Hypothalamus (tissue), 51 donors: ENCODE data around the gene PODNL1.
A peak's percentile ranks its signal among the peaks of the same experiment; 100 is the strongest.

Source experiments
- DNase-seq, 51 donors: peaks; one replicate each; lab custom pipeline; 2025; lab: John Stamatoyannopoulos, UW

PODNL1 gene, protein sequence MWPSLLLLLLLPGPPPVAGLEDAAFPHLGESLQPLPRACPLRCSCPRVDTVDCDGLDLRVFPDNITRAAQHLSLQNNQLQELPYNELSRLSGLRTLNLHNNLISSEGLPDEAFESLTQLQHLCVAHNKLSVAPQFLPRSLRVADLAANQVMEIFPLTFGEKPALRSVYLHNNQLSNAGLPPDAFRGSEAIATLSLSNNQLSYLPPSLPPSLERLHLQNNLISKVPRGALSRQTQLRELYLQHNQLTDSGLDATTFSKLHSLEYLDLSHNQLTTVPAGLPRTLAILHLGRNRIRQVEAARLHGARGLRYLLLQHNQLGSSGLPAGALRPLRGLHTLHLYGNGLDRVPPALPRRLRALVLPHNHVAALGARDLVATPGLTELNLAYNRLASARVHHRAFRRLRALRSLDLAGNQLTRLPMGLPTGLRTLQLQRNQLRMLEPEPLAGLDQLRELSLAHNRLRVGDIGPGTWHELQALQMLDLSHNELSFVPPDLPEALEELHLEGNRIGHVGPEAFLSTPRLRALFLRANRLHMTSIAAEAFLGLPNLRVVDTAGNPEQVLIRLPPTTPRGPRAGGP

DNA sequence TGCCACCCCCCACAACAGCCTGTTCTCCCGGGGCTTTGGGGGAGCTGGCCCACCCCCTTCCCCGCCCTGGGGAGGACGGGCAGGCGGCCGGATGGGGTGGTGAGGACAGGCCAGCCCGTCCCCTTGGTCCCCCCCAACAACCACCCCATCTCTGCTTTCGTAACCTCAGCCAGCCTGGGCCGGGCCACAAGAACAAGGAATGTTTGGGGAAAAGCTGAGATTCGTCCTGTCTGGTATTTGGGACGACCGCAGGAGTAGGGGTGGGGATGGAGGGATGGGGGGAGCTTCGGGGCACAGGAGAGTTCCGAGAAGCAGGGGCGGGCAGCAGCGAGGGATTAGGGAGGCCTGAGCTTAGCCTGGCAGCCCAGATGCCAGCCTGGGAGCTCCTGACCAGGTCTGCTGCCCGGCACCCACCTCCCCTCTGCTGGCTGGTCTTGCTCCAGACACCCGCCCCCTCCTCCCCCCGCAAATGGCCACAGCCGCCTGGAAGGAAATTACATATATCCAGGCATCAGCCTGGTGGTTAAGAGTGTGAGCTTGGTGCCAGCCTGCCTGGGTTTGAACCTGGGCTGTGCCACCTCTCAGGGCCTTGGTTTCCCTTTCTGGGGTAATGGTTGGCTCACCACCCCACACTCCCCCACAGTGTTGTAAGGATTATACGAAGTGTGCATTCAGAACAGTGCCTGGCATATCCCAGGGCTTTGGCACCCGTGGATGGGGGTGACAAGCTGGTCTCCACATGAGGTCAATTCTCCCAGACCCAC lies at the start of gene PODNL1:
TSS of gene PODNL1 (minus strand) at position 117 of the 764 bp plus-strand sequence. CDS start 236 bp downstream, outside the sequence.
- peak in 8 of 51 donors; percentile 10 to 46 (median 26) for DNase-seq

DNA sequence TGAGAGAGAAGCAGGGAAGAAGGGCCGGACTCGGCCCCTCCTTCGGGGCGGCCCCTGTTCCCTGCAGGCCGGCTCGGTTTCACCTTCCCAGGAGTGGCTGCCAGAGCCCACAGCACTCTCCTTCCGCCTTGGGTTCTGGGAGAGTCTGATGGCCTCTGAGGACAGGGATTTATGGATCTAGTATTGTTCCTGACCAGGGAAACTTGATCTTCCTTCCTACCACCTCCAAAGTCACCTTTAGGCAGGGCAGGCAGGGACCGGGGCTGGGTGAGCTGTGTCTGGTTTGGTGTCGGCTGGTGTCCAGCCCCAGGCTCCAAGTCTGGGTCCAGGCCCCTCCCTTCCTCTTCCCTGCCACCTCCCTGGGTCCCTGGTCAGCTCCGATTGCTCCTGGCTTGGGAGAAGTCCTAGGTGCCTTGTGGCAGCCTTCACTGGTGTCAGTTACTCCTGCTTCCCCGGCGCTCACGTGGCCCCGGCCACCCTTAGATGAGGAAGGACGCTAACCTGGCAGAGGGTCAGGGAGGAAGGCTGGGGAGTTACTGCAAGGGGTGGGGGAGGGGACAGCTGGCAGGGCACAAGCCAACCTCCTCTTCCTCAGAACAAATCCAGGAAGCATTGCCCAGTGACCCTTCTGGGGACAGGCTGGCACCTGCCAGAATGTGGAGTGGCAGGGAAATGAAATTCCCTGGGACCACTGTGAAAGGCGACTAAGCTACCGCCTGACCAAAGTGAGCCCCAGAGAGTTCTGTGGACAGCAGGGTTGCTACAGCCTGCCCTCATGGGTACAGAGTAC lies 49.1 kb upstream of the PODNL1 start:
- peak in 39 of 51 donors; percentile 3 to 70 (median 33) for DNase-seq

DNA sequence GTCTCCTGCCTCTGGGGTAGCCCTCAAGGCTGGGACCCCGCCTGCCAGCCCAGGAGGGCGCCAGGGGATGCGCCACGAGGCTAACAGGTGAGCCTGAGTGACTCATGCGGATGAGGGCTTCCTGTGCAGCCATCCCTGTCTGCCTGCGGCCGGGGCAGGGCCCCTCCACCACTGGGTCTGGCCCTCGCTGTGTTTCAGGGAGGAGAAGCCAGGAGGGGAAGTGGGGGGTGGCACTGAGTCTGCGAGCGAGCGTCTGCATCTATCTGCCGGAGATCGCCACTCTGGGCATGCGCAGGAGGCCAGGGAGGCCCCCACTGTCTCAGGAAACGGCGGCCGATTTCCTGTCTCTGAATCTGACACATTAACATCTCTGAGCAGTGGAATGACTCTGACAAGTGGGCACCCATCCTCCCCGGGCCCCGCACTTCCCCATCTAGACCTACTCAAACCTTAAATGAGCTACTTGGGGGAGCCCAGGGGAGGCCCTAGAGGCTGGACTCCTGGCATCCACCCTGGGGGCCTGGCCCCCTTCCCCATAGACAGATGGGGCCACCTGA lies 48.2 kb upstream of the PODNL1 start:
- DNase-seq = peak in 46 of 51 donors; percentile 3 to 70 (median 44)

DNA sequence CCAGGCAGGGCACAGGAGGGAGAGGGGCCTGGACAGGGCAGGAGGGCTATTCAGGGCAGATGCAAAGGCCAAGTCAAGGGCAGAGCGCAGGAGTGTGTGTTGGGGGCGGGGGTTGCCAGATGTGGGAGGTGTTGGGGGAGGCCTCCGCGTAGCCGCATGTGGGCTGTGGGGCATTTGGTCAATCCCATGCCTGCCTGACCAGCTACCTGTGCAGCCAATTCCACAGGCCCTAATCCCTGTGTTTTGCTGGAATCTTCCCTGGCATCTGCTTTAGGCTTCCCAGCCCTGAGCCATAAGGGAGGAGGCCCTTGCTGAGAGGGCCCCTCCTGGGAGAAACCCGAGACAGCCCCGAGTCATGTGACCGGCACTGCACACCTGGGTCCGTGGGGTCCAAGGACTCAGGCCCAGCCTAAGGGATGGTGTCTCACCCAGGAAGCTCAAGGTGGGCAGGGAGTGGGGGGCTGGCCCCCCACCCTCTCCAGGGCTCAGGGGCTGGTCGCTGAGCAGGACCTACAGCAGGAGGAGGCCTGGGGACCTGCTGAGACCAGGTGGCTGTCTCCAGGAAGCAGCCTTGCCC lies 47.6 kb upstream of the PODNL1 start:
- DNase-seq = no peak

DNA sequence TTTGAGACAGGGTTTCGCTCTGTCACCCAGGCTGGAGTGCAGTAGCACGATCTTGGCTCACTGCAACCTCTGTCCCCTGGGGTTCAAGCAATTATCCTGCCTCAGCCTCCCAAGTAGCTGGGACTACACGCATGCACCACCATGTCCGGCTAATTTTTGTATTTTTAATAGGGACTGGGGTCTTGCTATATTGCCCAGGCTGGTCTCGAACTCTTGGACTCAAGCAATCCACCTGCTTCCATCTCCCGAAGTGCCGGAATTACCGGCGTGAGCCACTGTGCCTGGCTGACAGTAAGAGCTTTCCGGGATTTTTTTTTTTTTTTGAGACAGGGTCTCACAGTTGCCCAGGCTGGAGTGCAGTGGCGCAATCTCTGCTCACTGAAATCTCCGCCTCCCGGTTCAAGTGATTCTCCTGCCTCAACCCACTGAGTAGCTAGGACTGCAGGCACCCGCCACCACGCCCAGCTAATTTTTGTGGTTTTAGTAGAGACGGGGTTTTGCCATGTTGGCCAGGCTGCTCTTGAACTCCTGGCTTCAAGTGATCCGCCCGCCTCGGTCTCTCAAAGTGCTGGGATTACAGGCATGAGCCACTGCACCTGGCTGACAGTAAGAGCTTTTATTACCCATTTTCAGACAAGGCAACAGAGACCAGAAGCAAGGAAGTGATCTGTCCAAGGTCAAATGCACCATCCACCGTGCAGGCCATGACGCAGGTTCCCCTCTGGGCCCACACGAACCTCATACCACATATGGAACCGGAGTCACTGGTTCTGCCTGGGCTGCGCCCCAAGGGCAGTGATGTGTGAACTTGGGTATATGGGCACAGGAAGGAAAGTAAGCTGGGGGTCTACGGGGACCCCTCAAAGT lies 46.9 kb upstream of the PODNL1 start:
- no peak for DNase-seq

DNA sequence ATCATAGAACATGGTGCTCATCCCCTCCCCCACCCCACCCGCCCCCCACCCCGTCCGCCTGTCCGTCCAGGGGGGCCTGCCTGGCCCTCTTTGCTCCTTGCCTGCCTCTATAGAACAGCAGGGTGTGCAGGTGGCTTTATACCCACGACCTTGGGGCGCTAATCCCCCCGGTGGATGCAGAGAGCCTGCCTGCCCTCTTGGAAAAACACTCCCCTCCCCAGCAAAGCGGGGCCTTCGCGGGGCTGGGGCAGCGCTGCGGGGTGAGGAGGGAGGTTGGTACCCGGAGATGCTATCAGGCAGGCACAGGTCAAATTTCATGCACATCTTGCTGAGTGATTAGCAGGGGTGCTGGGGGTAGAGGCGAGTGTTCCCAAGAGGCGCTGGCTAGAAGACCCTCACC lies 46.0 kb upstream of the PODNL1 start:
- DNase-seq = no peak

DNA sequence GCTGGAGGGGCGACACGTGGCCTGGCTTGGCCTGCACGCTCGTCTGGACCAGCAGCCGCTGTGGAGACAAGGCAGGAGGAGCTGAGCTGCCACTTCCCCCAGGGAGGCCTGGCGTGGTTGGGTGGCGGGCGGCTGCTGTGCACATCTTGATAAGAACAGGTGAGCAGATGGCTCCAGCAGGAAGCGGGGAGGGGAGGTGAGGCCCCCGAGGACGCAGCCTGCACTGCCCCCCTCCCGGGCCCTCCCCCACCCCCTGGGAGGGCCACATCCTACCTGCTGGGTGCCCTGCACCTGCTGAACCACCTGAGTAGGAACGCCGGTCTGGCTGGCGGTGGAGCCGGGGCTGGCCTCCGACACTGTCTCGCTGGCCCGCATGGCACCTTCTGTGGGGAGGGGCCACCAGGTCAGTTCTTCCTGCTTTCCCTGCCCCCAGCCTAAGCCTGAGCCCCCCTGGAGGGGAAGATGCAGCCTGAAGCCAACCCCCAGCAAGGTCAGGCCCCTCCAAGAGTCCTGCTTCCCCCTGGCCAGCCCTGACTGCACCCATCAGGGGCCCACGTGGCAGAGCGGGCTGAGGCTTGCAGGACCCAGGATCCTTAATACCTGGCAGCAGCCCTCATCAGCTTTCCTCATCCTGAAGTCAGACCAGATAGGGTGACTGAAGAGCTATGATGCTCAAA lies 45.1 kb upstream of the PODNL1 start:
- no peak for DNase-seq

DNA sequence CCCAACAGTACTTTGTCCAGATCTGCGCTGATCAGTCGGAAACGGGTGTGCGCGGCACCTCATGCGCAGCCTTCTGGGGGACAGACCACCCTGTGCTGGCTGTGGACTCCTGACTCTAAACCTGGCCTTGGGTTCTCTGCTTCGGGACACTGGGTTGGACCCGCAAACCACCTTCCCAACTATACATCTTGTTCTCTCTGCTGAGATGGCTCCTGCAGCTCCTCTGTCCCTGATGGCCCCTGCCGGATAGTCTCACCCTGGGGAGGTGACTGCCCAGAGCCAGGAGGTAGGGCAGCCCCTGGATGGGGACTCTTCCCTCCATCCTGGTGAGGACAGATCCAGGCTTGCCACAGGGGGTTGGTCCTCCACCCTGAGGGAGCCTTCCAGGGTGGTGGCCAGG lies 44.6 kb upstream of the PODNL1 start:
- DNase-seq = no peak

DNA sequence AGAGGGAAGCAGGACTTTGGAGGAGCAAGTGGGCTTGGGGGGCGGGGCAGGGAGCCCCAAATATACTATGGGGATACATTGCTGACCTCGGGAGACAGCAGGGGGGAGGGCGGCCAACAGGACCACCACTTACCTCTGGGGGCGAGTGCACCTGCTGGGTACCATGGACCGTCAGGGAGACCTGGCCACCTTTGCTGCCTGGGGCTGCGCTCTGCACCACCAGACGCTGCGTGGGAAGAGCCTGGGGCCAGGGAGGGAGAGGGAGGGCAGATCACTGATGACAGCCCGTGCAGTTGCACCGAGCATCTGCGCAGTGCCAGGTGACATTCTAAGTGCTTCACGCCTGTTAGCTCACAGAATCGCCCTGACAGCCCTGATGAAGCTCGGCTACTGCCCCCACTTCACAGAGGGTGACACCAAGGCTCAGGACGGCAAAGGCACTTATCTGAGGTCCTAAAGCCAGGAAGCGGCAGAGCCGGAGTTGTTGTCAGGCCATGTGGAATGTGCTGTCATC lies 43.8 kb upstream of the PODNL1 start:
- no peak for DNase-seq

DNA sequence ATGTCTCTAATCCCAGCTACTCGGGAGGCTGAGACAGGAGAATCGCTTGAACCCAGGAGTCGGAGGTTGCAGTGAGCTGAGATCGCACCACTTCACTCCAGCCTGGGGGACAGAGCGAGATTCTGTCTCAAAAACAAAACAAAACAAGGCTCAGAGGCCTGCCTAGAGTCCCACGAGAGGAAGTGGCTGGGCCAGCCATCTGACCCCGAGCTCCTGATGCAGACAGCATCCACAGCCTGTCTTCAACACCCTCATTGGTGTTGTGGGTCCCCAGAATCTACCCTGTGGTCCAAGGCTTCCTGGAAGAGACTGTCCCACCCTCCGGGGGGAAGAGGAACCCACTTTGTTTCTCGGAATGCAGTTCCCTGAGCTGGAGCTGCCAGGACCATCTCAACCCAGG lies 43.2 kb upstream of the PODNL1 start:
- no peak for DNase-seq

DNA sequence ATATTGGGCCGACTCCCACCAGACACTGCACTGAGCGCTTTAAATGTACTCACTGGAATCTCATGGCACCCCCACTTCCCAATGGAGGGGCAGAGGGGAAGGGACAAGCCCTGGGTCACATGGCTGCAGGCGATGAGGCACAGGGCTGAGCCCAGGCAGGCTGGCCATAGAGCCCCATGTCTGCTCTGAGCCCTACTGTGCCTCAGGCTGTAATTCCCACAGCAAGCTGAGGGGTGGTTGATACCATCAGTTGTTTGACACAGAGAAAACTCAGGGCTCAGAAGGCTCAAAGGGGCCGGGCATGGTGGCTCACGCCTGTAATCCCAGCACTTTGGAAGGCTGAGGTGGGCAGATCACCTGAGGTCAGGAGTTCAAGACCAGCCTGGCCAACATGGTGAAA lies 42.8 kb upstream of the PODNL1 start:
- no peak for DNase-seq

DNA sequence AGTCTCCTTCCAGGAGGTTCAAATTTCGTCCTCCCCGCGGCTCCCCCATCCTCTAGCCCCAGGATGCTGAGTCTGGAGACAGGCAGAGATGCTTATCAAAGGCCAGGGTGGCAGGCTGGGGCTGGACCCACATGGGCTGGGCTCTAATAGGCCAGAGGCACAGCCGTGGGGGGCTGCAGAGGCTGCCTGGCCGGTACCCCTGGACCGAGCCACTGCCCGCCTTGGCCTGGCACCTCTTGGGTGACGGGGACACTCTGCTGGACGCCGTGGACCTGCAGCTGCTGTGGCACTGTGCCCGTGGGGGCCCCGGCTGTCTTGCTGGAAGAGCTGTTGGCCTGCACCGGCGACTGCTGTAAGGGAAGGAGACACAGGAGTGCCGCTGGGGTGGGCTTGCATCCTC lies 42.1 kb upstream of the PODNL1 start:
- no peak for DNase-seq

DNA sequence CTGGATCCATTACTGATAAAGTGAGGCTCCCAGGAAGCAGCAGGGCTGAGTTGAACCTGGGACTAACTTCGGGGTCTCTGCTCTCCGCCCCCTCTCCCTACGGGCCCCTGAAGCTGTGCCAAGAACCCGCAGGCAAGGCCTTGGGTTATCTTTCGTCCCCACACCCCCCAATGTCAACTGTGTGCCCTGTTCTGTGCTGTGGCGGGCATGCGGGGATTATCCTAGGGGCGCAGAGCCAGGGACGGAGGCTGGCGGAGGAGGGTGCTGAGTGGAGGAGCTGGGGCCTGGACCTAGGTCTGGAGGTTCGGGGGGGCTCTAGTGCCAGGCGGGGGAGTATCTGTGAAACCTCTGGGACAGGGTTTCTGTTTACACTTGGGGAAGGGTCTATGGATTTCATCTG lies 41.5 kb upstream of the PODNL1 start:
- no peak for DNase-seq

DNA sequence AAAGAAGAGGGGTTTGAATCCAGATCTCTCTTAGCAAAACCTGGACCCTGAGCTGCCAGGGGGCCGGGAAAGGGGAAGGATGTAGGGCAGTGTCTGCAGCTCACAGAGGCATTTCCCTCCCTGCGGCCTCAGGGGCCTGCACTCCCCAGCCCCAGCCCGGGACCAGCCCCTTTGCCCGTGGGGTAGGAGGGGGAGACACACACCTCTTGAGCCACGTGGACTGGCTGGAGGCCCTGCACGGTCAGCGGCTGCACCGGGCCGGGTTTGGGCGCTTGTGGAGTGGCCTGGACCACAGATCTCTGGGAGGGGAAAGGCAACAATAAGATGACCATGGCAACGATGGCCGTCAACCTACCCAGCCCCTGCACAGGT lies 41.0 kb upstream of the PODNL1 start:
- DNase-seq = no peak

DNA sequence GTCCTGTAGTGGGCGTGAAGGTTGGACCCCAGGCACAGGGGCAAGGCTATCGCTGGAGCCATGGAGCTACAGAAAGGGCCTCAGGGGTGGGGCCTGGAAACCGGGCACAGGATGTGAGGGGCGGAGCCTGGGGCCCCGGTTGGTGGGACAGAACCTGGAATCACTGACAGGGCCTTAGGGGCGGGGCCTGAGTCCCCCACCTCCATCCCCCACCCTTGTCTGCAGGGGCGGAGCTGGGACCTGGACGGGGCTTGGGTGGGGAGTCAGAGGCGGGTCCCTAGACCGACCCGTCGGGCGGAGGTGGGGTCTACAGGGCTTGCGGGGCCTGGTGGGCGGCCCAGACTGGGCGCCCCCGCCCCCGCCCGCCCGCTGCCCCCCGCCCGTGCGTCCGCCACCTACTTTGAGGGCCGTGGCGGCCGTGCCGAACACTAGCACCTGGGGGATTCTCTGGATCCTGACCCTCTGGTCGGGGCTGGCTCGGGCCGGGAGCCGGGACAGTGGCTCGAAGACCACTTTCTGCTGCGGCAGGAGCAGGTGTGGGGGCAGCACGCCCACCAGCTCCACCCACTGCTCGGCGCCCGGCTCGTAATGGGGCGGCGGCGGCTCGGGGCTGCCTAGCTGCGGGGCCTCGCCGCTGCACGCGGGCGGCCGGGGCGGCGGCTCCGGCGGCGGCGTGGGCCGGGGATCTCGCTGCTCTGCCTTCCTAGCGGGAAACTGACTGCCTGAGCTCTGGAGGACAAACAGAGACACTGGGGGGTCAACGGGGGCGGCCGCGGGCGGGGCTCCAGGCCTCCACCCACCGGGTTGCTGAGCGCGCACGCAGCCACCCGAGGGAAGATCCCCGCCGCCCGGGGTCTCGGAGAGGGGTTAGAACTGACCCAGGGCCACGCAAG lies 40.4 kb upstream of the PODNL1 start:
- DNase-seq = peak in 28 of 51 donors; percentile 6 to 55 (median 32)

DNA sequence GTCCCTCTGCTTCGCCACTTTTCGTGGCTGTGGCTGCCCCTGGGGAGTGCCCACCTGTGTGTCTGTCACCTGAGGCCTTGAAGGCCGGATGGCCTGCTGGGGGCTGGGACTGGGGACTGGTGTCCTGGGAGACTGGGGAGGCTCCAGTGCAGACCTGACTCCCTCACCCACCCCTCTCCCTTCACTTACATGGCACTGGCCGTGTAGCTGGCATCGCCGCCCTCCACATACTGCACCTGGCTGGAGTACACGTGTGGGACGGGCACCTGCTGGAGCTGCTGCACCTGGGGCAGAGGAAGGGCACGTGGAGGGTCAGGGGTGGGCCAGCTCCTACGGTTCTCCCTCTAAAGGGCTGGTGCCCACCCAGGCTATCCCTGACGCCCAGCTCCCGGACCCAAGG lies 39.6 kb upstream of the PODNL1 start:
- no peak for DNase-seq

DNA sequence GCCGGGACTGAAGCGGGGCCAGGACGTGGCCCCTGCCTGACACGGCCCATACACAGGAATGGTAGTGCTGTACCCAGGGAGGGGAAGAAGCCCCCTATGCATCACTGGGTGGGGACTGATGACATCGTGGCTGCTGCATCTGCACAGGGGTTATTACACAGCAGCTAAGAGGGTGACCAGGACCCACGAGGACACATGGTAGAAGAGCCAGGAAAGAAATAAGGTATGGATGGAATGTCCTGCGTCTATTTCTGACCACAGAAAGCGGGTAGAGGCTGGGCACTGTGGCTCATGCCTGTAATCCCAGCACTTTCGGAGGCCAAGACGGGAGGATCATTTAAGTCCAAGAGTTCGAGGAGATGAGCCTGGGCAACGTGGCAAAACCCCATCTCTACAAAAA lies 38.2 kb upstream of the PODNL1 start:
- no peak for DNase-seq
